Measurements from ENCODE around the gene KCNJ12. TPM values are rescaled to one million over a fixed set of nuclear protein-coding genes. Genes with fewer than 3 reads are reported as not detected.

KCNJ12 gene
- total RNA-seq, 1 donor from 2014 or later, result not detected

Other genes with a start within 250 kb of the KCNJ12 start
- gene DHRS7B, start 249.4 kb upstream of the KCNJ12 start, total RNA-seq, result 20.0 and 23.6 TPM in 2 replicates
- gene TMEM11, start 162.2 kb upstream of the KCNJ12 start, total RNA-seq, result 33.5 and 35.6 TPM in 2 replicates
- 1.6 and 1.7 TPM in 2 replicates for gene NATD1, start 122.9 kb upstream of the KCNJ12 start, total RNA-seq
- 177 and 185 TPM in 2 replicates for gene MAP2K3, start 91.6 kb upstream of the KCNJ12 start, total RNA-seq